Stimulated activated CD4-positive, alpha-beta T cell treated with anti-CD3 and anti-CD28 coated beads, Interleukin-12 subunit alpha, Interleukin-12 subunit beta, amount 100 ng/mL, for 24 hours (primary cell): ENCODE results near the gene RFK.

ENCODE experiments used
- DNase-seq, 2 experiments: peaks; one replicate each; pipeline ENCODE4 v3.0.0-alpha.2; 2020; ENCODE audit warnings: low read depth in 2 of 2

Gene RFK

GRCh38 chr9:76412638-76413037 lies 18.4 kb upstream of the RFK start:
- no peak for DNase-seq

- DNase-seq, result no peak
Measured at GRCh38 chr9:76405868-76406267, 11.6 kb upstream of the RFK start.

GRCh38 chr9:76405340-76405739 lies 11.1 kb upstream of the RFK start:
- DNase-seq, result no peak

GRCh38 chr9:76404401-76404800 lies 10.2 kb upstream of the RFK start:
- DNase-seq, result no peak

- DNase-seq, result no peak
Measured at GRCh38 chr9:76403352-76403751, 9.1 kb upstream of the RFK start.

GRCh38 chr9:76401580-76402354 lies 7.5 kb upstream of the RFK start:
- DNase-seq, result no peak

- DNase-seq, result no peak
Measured at GRCh38 chr9:76401176-76401575, 7.0 kb upstream of the RFK start.

GRCh38 chr9:76400534-76401096 lies 6.4 kb upstream of the RFK start:
- DNase-seq, result no peak

GRCh38 chr9:76399856-76400255 lies 5.6 kb upstream of the RFK start:
- DNase-seq, result no peak

GRCh38 chr9:76396597-76396996 lies 2.4 kb upstream of the RFK start:
- DNase-seq, result no peak

GRCh38 chr9:76396144-76396543 lies 1.9 kb upstream of the RFK start:
- no peak for DNase-seq

- no peak for DNase-seq
Measured at GRCh38 chr9:76395381-76395780, 1.2 kb upstream of the RFK start.

GRCh38 chr9:76394960-76395252 lies 680 bp upstream of the RFK start:
- peak in 1 of 2 experiments; percentile 38 for DNase-seq

GRCh38 chr9:76390656-76391055 lies 3.6 kb downstream of the RFK start:
- DNase-seq, result no peak

- no peak for DNase-seq
Measured at GRCh38 chr9:76379494-76379893, 14.7 kb downstream of the RFK start.

GRCh38 chr9:76378367-76379073 lies 15.7 kb downstream of the RFK start:
- DNase-seq, result no peak

- no peak for DNase-seq
Measured at GRCh38 chr9:76377791-76378190, 16.4 kb downstream of the RFK start.

GRCh38 chr9:76374783-76375559 lies 19.3 kb downstream of the RFK start:
- no peak for DNase-seq

GRCh38 chr9:76373784-76374474 lies 20.3 kb downstream of the RFK start:
- no peak for DNase-seq

- DNase-seq, result no peak
Measured at GRCh38 chr9:76373173-76373783, 20.9 kb downstream of the RFK start.

- DNase-seq, result no peak
Measured at GRCh38 chr9:76372336-76372735, 21.9 kb downstream of the RFK start.
